SK-N-DZ (cell line): ENCODE data around the gene ACLY.
"Not testable (repeated sequence)": the region's sequence is repeated elsewhere in the genome, so short reads cannot be mapped to it uniquely, and the experiment has no call there.

Experiments
- DNase-seq: peaks from one replicate; pipeline ENCODE4 v3.0.0-alpha.2; 2015; ENCODE audit warnings: low spot score

Gene ACLY

GRCh38 chr17:41912925-41913324, 5.8 kb downstream of the ACLY start:
- DNase-seq: no peak

- peak; percentile 51 for DNase-seq
These were observed 7.9 kb downstream of the ACLY start for GRCh38 chr17:41910701-41911391.

DNA sequence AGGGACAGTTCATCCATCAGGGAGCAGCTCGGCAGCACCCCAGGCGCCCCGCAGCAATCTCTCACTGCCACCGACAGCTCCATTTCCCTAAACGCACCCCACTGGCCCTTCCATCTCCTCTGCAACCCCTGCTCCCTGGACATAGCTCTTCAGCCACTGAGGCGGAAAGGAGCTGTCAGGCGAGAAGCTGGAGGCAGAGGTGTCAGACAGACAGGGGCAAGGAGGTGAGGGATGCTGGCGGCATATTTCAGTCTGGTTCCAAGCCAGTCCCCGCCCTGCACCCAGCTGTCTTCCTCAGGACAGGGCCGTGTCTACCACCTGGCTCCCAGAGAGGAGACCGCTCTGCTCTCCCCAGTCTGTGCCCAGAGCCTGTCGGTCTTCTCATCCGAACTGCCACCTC, 9.7 kb downstream of the ACLY start:
- no peak for DNase-seq

- peak; percentile 95 for DNase-seq
These were observed 10.9 kb downstream of the ACLY start for GRCh38 chr17:41907633-41908539.

DNA sequence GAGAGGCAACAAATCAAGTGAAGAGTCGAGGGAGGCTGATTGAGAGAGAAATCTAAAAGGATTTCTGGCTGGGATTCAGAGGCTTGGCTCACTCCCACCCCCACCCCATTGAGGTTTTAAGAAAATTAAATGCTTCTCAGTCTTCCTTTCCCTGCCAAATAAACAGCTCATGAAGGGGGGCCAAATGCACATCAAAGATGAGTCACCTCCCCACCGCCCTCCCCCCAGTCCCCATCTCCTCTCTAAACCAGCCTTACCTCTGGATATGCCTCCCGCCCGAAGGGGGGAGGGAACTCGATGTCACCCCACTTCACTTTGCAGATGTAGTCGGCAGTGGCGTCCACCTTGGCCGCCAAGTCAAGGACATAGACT, 11.6 kb downstream of the ACLY start:
- no peak for DNase-seq

DNA sequence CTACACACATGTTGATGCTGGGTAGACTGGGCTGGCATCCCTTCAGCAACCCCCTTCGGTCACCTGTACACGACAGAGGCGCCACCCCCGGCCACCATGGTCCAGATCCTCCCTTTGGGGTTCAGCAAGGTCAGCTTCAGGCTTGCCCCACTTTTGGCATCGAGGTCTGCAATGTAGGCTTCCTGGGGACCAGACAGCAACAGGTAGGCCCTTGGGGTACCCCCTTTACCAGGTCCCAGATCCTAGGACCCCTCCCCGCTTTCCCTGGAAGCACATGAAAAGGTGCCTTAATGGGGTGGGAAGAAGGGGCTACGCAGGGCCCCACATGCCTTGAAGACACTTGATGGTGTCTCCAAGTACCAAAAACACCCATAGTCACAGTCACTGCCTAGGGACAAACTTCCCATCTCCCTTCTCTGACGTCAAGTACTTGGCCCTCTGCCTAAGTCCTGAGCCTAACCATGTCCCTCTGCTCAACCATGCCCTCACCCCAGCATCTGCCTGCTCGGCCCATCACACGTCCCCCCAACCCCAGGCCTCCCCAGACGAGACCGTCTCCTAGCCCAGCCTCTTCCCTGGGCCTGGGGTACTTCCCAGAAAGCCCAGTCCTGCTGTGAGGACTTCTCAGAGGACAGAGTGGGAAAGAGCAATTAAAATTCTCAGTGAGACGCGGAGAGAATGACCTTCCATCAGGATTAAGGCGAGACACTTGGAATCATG, 12.1 kb downstream of the ACLY start:
- DNase-seq: no peak

GRCh38 chr17:41905172-41905571, 13.6 kb downstream of the ACLY start:
- DNase-seq: no peak

- DNase-seq: no peak
These were observed 14.4 kb downstream of the ACLY start for GRCh38 chr17:41904242-41904841.

DNA sequence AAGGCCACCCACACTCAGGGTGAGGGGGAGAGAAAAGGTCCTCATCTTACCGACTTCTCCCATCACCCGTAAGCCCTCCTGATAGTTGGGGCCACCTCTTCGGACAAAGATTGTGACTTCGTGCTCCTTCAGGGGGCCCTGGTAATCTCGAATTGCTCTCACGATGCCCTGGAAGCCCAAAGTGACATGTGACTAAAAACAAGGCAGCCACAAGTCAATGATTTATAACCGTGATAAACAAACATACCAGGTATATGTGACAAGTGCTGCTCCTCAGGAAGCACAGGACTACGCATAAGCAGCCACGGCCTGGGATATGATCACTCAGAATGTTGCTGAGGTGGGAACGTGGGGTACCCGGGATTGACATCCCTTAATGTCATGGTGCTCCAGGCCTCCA, 17.1 kb downstream of the ACLY start:
- DNase-seq: no peak

- DNase-seq: no peak
These were observed 22.0 kb downstream of the ACLY start for GRCh38 chr17:41896726-41897125.

DNA sequence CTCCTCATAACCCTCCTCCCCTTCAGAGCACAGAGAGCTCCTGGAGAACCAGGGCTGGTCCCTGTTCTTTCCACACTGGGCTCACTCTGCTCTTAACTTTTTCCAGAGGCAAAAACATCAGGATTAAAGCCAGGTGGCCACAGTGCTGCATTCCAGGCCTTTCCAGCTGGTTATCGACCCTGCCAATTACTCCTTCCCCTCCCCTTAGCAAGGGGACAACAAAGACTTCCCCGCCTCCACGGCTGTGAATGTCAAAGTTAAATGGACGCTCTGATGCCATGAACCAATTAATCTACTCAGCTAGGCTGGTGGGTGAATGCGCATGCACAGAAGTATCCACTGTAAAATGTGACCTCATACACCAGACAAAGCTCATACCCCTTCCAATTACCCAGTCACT, 23.1 kb downstream of the ACLY start:
- DNase-seq: peak; percentile 55

- peak; percentile 80 for DNase-seq
These were observed 23.9 kb downstream of the ACLY start for GRCh38 chr17:41894791-41895331.

GRCh38 chr17:41893384-41893783, 25.4 kb downstream of the ACLY start:
- no peak for DNase-seq

DNA sequence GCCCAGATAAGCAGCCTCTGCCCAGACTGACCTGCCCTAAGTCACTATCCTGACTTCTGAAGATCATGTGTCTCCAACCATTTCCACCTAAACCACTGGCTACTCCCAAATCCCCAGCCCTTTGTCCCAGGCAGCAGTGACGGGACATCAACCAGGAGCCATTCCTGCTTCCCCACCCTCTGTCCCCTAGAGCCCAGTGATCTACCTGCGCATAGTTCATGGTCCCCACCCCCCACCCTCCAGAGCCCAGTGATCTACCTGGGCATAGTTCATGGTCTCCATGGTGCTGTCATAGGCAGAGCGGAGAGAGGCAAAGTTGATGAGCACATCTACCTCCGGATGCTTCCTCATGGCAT, 26.8 kb downstream of the ACLY start:
- no peak for DNase-seq

- DNase-seq: no peak
These were observed 27.4 kb downstream of the ACLY start for GRCh38 chr17:41891135-41892020.

GRCh38 chr17:41888332-41888965, 30.3 kb downstream of the ACLY start:
- no peak for DNase-seq

- no peak for DNase-seq
These were observed 33.0 kb downstream of the ACLY start for GRCh38 chr17:41885733-41886132.

- no peak for DNase-seq
These were observed 36.0 kb downstream of the ACLY start for GRCh38 chr17:41882756-41883155.

DNA sequence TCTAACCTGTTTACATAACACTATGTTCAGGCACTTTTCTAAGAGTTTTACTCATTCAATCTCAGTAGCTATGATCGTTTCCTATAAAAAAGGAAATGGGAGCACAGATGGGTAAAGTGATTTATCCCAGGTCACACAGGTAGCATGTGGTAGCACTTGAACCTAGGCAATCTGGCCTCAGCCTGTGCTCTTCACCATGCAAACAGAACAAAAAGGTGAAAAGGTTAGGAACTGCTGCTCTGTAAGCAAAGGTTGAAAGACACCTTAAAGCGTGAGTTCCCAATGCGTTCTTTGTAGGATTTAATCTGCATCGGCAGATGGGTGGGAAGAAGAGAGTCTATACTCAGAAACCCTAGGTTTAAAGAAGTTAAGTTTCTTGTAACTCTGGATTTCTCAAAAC, 38.6 kb downstream of the ACLY start:
- DNase-seq: no peak

DNA sequence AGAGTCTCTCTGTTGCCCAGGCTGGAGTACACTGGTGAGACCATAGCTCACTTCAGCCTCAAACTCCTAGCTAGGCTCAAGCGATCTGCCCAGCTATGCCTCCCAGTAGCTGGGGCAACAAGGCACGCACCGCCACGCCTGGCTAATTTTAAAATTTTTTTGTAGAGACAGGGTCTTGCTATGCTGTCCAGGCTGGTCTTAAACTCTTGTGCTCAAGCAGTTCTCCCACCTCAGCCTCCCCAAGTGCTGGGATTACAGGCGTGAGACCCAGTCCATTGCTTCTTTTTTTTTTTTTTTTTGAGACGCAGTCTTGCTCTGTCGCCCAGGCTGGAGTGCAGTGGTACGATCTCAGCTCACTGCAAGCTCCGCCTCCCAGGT, 44.5 kb downstream of the ACLY start:
- not testable (repeated sequence) for DNase-seq
